ENCODE results near the gene HYLS1. TPM values are rescaled to one million over a fixed set of nuclear protein-coding genes. Genes with fewer than 3 reads are reported as not detected.

The HYLS1 gene, protein sequence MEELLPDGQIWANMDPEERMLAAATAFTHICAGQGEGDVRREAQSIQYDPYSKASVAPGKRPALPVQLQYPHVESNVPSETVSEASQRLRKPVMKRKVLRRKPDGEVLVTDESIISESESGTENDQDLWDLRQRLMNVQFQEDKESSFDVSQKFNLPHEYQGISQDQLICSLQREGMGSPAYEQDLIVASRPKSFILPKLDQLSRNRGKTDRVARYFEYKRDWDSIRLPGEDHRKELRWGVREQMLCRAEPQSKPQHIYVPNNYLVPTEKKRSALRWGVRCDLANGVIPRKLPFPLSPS
- total RNA-seq = 5.8 and 7.3 TPM in 2 replicates

DNA sequence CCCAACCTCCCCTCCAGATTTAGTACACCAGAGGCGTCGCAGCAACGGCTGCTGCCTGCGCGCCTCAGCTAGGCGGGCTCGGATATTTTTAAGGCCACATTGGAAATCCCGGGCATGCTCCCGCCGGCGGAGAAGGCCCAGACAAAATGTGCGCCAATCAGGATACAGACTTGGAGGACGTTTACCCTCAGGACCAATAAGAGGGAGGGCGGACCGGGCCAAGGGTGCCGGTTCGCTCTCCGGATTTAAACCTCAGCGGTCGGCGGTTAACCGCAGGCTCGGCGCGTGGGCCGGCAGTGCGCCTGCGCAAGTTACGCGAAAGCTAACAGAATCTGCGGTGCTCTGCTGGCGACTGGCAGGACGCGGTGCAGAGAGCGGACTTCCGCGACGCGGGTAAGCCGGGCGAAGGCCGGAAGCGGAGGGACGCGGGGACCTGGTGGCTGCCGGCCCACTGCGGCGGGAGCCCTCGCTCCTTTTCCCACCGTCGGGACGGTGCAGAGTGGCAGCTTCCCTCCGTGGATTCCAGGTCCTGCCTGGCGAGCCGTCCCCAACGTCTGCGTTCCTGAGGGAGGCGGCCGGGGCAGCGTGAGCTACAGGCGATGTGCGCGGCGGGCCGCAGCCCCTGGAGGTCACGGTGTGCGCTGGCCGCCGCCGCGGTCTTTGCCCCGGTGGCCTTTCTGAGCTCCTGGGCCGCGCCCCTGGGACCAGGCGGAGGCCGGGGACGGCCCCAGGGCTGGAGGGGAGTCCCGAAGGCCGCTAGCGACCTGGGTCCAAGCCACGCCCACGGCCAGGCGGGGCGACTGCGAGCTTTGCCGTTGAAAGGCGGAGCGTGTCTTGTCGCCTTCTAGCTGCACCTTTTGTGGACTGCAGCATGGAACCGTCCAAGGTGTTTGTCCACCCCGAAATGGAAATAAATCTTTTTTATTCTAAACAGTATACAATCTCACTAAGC is at the start of gene HYLS1:
Gene HYLS1 (plus strand): TSS at position 296 of the 952 bp plus-strand sequence. CDS start 11,701 bp downstream, outside the sequence.

DNA sequence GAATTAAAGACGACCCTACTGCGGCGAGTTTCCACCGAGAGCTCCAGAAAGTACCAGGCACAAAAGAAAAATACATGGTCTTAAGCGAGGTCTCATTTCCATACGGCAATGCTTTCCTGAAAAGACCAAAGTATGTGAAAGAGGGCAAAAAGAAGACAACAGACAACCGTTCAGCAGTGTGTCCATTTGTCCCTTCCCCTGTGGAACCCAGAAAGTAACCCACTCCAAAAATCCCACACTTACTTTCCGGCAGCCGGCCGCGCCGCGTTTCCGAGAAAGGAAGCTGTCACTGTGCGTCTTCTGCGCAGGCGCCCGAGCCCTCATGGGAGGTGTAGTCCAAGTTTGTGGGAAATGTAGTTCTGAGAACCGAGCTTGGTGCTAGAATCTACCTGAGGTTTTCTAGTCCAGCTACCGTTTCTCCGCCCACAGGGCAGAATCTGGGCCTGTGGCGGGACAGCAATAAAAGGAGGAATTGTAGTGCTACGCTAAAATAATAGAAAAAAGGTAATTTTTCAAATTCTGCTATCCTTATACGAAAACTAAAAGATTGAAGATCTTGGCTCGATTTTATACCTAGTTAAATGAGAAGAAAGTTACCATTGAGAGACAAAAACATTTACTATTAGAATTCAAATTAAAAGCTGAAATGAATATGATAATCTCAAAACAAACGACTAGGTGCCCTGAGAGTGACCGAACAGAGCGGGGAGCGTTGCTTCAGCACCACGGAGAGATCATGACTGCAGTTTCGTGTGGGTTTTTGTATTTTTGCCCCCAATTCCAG is 15.7 kb downstream of the HYLS1 start, which contains the start of gene PUS3:
Gene PUS3 (minus strand): TSS at position 280 of the 784 bp plus-strand sequence. CDS start 6,922 bp downstream, outside the sequence.

DNA sequence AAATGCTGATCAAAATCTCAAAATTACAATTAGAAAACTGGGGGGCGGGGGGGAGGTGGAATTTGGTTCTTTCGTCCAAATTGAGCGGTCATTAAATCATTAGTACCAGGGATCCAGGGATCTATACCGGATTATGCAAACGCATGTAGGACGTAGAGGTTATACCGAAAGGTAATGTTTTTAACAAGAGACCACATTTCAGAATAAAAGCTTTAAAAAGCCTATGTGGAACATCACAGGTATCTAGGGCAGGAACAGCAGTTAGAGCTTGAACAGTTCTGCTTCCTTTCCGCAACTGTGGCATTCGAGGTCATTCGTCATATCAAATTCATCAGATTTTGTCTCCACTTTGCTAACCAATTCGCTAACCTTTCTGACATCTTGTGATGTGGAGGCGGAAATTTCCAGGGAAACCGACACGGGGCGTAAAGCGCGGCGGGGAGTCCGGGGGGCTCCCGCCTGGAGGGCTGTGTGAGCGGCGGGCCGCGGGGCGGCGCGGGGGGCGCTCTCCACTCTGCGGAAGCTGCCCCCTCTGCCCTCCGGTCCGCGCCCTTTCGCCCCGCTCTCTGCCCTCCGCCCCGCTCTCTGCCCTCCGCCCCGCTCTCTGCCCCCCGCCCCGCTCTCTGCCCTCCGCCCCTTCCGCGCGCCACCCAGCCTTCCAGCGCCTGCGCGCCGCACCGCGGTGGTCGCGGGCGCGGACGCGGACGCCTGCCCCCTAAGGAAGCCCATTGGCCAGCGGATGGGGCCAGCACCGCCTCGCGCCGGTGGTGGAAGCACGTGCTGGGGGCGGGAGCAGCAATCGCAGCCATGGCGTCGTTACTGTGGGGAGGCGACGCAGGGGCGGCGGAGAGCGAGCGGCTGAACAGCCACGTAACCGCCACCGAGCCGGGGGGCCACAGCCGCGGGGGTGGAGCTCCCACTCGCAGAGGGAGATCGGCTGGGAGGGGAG is 16.5 kb downstream of the HYLS1 start, which contains the start of gene DDX25:
Gene DDX25 (plus strand): TSS at position 798 of the 949 bp plus-strand sequence. CDS start 10 bp downstream, at position 808.

DNA sequence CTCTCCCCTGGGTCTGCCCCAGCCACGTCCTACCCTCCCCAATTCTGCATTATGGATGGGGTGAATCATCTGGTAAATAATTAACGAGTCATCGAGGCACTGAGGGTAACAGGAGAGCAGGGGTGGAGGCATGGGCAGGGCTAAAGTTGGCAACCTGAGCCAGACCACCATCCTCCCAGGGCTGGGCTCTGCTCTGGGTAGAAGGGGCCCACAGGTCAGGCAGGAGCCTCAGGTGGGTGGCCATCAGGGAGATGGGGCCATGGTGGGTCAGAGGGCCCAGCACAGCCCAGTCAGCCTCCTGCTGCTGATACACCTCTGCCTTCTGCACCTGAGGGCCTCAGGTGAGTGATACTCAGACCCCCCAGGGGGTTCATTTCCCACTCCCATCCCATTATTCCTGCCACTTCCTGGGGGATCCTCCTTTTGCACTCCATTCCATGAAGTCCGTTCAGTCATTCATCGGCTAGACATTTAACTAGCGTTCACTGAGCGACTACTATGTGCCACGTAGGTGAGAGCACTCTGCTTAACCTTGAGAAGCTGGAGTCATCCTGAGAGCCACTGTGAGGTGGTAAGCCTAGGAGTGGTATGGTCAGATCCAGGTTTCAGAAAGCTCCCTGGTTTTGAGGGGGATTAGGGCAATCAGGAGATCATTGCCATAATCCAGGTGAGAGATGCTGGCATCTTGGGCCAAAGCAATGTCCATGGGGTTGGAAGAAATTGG is 58.5 kb downstream of the HYLS1 start, which contains the start of gene VSIG10L2:
Gene VSIG10L2 (plus strand): TSS at position 248 of the 724 bp plus-strand sequence. CDS start 12 bp downstream, at position 260.

Other genes with a start within 250 kb of the HYLS1 start
- gene ACRV1, start 206.8 kb upstream of the HYLS1 start, total RNA-seq = not detected in 2 replicates
- gene PATE1, start 141.4 kb upstream of the HYLS1 start, total RNA-seq = not detected in 2 replicates
- not detected in 2 replicates for gene PATE2, start 108.8 kb upstream of the HYLS1 start, total RNA-seq
- gene PATE3, start 99.5 kb upstream of the HYLS1 start, total RNA-seq = not detected in 2 replicates
- not detected in 2 replicates for gene PATE4, start 54.4 kb upstream of the HYLS1 start, total RNA-seq
- gene PUS3, start 15.5 kb downstream of the HYLS1 start, total RNA-seq = 8.3 and 10.7 TPM in 2 replicates
- 0.16 TPM in 1 of 2 replicates, not detected in the other for gene DDX25, start 16.8 kb downstream of the HYLS1 start, total RNA-seq
- under 0.01 and 0.36 TPM in 2 replicates for gene VSIG10L2, start 58.4 kb downstream of the HYLS1 start, total RNA-seq
- 368 and 408 TPM in 2 replicates for gene CDON, start 175.2 kb downstream of the HYLS1 start, total RNA-seq